NCI-H1417 (cell line): Measurements from ENCODE around the gene DISP3.

Experiments used
- DNase-seq, 3 experiments: peaks; one replicate each; lab custom pipeline; 2025; lab: John Stamatoyannopoulos, UW

Gene DISP3

GRCh38 chr1:11461531-11462137, 17.3 kb upstream of the DISP3 start:
- no peak for DNase-seq

DNA sequence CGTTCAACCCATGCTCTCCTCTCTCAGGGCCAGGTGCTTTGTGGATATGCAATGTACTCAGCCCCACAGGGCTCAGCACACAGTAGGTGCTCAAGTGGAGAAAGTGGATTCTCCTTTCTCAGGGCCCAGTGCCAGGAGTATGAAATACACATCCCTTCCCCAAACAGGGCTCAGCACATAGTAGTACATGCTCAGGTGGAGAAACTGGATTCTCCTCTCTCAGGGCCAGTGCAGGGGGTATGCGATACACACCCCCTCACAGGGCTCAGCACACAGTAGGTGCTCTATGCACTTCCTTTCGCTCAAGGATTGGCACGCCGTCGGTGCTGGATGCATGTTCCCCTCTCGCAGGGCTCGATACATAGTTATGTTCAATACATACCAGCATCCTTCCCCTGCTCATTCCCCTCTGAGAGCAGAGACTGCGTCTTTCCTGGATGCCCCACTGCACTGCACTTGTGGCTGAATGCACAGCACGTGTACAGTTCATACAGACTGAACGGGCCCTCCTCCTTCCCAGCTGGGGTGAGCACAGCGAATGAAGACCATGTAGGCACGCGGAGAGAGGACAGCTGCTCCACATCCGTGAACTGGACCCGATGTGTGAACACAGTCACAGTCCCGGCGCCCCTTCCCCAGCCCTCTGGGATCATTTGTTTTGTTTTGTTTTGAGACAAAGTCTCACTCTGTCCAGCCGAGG, 16.6 kb upstream of the DISP3 start:
- peak in 1 of 3 experiments; percentile 6 for DNase-seq

DNA sequence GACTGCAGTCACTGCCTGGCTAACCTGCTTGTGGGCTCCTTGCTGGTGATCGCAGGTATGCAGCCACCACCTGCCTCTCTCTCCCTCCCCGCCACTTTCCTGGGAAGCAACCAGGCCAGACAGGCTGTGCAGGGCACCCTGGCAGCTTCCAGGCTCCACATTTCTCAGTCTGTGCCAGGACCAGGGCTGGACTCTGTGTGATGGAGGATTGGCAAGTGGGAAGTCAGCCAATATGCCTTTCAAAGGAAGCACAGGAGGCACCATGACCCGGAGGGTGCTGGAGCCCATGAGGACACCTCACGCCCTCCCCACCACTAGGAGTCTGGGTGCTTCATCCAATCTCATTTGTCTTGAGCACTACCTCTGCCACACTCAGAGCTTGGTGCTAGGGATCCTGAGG, 15.8 kb upstream of the DISP3 start:
- no peak for DNase-seq

DNA sequence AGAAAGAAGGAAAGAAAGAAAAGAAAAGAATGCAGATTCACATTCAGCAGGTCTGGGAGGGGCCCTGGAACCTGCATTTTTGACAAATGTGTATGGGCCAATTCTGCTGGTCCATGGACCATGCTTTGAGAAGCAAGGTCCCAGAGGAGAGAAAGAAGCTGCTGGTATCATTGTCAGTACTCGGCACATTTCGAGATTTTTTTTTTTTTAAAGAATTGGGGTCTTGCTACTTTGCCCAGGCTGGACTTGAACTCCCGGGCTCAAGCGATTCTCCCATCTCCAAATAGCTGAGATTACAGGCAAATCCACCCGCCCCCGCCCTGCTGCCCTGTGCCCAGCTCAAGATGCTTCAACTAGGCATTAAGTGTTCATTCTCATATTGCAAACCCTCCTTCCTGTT, 13.6 kb upstream of the DISP3 start:
- DNase-seq, result no peak

DNA sequence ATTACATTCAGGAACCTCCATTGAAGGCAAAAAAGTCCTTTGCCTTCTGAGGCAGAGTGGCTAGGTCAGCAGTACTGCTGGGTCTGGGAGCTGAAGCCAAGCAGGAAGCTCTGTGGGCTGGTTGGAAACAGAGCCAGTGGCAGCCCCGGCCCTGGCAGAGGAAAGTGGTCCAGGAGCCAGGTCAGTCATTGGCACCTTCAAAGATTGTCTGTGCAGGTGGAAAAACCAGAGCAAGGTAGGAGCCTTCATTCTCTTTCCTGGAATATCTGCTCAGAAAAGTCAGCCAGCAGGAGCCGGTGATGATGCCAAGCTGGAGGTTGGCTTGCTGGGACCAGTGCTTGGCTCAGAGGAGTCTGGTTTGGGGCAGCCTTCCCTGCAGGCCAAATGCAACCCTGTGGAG, 12.5 kb upstream of the DISP3 start:
- DNase-seq, result no peak

DNA sequence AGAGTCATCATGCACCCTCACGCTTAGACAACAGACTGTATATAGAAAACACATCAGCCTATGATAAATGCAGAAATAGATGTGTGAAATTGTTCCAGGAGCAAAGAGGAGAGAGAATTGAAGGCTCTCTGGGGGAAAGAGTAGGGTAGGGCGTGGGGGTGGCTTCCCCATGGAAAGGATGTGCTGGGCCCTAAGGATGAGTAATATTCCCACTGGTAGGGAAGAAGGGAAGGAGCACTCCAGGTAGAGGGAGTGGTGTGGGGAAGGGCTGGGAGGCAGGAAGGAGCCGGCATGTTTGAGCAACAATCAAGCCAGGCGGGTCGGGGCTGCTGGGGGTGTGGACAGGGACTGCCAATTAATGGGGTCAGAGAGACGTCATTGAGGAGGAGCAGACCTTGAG, 10.1 kb upstream of the DISP3 start:
- DNase-seq, result no peak

- no peak for DNase-seq
Measured at GRCh38 chr1:11470912-11471311, 8.0 kb upstream of the DISP3 start.

DNA sequence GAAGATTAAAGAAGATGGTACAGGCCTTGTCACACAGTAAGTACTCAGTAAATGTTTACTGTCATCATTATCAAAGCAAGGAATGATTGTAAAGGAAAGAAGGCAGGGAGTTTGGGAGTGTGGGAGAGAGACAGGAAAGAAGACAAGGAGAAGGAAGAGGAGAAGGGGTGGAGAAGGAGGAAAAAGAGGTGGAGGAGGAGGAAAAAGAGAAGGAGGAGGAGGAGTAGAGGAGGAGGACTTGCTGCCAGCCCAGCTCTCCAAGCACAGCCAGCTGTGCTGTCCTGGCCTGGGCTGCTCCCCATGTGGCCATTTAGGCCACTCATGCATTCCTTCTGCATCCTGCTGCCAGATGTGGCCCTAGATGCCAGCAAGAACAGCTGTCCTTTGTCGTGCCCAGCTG, 7.5 kb upstream of the DISP3 start:
- no peak for DNase-seq

- no peak for DNase-seq
Measured at GRCh38 chr1:11472284-11472683, 6.7 kb upstream of the DISP3 start.

GRCh38 chr1:11472741-11473140, 6.2 kb upstream of the DISP3 start:
- no peak for DNase-seq

DNA sequence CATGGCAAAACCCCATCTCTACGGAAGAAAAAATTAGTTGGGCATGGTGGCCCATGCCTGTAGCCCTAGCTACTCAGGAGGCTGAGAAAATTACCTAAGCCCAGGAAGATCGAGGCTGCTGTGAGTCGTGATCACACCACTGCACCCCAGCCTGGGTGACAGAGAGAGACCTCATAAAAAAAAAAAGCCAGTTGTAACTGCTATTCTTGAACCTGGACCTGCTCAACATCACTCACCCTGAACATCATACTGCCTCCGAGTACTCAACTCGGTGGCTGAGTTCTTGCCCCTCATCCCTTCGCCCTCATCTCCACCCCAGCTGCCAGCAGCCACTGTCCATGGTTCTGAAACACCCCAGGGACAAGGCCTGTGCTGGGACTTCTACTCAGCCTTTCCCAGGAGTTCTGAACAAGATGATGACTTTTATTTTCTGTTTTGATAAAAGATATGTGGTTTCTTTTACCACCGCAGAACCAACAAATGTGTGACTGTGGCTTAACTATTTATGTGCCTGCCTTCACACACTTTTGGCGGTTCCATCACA, 5.4 kb upstream of the DISP3 start:
- DNase-seq, result no peak

GRCh38 chr1:11474826-11475225, 4.1 kb upstream of the DISP3 start:
- DNase-seq, result peak in 1 of 3 experiments; percentile 14

DNA sequence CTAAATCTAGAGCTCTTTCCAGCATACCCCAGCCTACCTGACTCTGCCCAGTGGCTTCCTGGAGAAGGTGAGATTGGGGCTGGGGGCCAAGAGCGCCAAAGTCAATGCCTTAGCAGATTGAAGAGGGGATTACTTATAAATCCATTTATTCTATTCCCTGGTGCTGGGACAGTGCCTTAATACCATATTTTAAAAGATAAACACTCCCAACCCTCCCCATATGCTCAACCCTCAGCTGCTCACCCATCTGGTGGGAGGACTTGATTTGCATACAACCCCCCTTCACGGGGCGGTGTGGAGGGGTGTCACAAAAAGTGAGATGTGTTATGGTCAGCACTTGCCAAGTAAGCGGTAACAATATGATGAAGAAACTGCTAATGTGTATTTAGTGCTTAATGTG, 3.2 kb upstream of the DISP3 start:
- DNase-seq, result no peak

DNA sequence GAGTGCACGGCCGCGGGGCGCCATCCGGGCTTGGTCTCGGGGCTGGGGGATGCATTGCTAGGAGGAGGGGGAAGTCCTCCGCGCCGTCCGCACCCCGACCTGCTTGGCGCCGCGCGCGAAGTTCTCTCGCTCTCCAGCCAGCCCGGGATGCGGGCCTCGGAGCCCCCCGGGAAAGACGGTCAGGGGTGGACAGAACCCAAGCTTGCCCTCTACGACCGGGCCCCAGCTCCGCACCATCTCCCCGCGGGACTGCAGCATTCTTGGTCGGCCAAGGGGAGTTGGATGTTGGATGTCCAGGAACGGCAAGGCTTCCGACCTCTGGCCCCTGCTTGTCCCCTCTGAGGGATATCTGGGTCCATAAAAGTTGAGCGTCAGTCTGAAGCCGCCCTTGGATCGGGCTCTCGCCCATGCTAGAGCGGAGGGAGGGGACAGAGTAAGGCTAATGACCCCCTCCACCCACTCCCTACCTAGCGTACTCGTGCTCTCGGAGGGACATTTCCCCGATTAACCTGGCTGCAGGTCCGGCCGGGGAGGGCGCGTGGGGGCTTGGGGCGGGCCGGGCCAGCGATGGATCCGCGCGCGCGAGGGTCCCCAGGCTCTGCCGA, 522 bp downstream of the DISP3 start:
- DNase-seq, result peak in 2 of 3 experiments; percentile 66 to 73

GRCh38 chr1:11481019-11481418, 2.1 kb downstream of the DISP3 start:
- DNase-seq, result no peak

- no peak for DNase-seq
Measured at GRCh38 chr1:11482198-11482597, 3.2 kb downstream of the DISP3 start.

GRCh38 chr1:11482701-11483479, 3.9 kb downstream of the DISP3 start:
- no peak for DNase-seq

DNA sequence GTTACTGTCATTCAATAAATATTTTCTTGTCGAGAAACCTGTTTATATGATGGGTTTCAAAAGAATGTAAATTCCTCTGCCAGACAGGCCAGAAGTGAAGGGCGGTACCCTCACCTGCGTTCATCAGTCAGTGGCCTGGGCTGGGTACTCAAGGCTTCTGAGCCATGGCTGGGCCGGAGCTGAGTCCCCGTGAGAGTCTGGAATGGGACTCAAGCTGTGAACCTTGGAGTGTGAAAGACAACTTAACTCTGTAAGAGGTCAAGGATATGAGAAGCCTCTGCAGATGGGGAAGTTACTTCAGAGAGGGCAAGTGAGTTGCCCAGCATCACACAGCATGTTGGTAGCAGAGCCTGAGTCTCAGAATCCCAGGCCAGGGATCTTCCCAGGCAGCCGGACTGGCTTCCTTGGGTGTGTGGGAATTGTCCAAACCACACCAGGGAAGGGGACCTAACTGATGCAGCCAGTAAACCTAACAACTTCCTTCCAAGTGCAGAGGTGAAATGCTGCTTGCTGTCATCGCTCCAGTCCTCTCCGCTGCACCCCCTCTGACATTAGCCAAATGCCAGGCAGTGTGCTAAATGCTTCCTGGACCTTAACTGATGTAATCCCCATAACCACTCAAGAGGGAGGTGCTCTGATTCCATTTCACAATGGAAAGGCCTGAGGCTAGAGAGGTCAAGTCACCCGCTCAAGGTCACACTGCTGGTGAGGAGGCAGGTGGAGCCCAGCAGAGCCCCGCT, 4.8 kb downstream of the DISP3 start:
- DNase-seq, result peak in 1 of 3 experiments; percentile 12

DNA sequence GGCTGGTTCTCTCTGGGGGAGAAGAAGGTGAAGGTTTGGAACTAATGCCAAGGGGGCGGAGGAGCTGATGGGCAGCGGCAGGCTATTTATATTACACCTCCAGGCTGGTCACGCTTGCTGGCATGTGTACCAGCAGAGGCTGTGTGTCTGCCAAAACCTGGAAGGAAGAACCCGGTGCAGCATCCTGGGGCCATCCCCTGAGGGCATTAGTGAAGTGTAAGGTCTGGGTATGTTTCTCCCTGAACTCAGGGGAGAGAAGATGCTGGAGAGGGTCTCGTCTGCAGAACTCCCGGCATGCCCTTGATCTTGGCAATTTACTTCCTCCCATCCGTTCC, 5.3 kb downstream of the DISP3 start:
- no peak for DNase-seq

DNA sequence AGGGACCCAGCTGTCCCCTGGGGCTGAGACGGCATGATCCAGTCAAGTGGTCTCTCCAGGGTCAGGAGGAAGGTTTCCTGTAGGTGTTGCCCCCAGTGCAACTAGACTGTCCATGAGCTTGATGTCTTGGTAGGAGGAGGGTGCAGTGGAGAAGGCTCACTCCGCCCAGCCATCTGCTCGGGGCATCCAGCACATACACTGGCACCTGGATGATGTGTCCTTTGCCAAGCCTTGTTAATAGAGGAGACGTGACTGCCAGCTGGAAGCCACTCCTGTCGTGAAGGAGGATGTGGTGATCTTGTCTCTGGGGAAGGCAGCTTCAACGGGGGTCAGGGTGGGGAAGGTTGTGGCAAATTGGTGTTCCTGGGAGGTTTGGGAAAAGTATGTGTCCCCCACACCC, 6.2 kb downstream of the DISP3 start:
- no peak for DNase-seq

DNA sequence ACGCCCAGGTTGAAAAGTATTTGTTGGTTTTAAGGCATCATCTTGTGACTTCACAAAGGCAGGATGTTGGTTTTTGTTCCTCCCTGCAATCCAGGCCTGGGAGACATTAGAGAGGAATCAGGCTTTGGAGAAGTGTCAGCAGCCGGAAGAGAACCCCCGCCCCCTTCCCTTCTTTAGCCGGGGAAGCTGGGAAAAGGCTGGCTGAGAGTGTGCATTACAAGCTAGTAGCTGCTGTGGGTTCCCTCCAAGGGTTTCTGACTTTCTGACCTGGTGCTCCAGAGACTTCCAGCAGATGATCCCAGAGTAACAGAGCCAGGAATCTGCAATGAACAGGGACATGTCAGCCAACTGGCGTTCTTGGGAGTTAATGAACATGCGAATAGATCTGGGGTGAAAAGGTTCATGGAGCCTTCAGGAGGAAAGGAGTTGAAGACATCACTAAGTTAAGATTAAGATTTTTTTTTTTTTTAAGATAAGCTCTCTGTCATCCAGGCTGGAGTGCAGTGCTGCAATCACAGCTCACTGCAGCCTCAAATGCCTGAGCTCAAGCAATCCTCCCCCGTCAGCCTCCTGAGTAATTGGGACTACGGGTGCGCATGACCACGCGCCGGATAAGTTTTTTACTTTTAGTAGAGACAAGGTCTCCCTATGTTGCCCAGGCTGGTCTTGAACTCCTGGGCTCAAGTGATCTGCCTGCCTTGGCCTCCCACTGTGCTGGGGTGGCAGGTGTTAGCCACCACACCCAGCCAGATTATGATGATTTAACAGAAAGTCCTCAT, 7.5 kb downstream of the DISP3 start:
- no peak for DNase-seq
